Right lobe of liver (tissue), 6 donors: ENCODE measurements around the gene MOB2. TPM values are rescaled to one million over a fixed set of nuclear protein-coding genes. Genes with fewer than 3 reads are reported as not detected.
A peak's percentile ranks its signal among the peaks of the same experiment; 100 is the strongest.

Experiments used
- ATAC-seq, 4 donors: fragments of 200-7000 bp; cut with Tn5 transposase; one replicate each; pipeline ENCODE4 v1.9.1; 2020; ENCODE audit warnings: mild to moderate bottlenecking in 4 of 4, moderate library complexity in 4 of 4
- DNase-seq, 3 donors: peaks; one replicate each; pipeline ENCODE4 v3.0.0-alpha.2; 2020
- H3K27ac ChIP-seq, 3 donors: fragments of 200-600 bp; one replicate each; pipeline ENCODE4 v1.8.0; 2022
- H3K27me3 ChIP-seq, 2 donors: fragments of 200-600 bp; one replicate each; pipeline ENCODE4 v1.8.0; 2022
- H3K36me3 ChIP-seq, 4 donors: fragments of 200-600 bp; sonication (generic) in 1 of 4; one replicate each; pipeline versions ENCODE4 v1.5.1 to v1.8.0; 2017 to 2022; ENCODE audit warnings: control low read depth in 1 of 4
- H3K4me1 ChIP-seq, 4 donors: fragments of 200-600 bp; sonication (generic) in 1 of 4; one replicate each; pipeline versions ENCODE4 v1.5.1 to v1.8.0; 2017 to 2022; ENCODE audit warnings: control low read depth in 1 of 4
- H3K4me3 ChIP-seq, 3 donors: fragments of 200-600 bp; one replicate each; pipeline ENCODE4 v1.8.0; 2022
- H3K9me3 ChIP-seq, 4 donors: fragments of 200-600 bp; sonication (generic) in 1 of 4; one replicate each; pipeline versions ENCODE4 v1.5.1 to v1.8.0; 2017 to 2022; ENCODE audit warnings: control low read depth in 1 of 4
- POLR2A ChIP-seq: fragments of 450-650 bp; IDR thresholded peaks from one replicate; pipeline ENCODE4 v1.6.1; 2017; ENCODE audit warnings: antibody characterized with exemption, mild to moderate bottlenecking
- WGBS: methylation state at CpG from one replicate; pipeline ENCODE4 v1.1.6; 2018; ENCODE audit warnings: low coverage, low lambda C conversion rate; ENCODE audit not compliant: insufficient coverage; ENCODE audit errors: missing lambda C conversion rate; 5-methylcytosine and 5-hydroxymethylcytosine counted together
- intact Hi-C, 2 donors: fragments of 100-400 bp; cut with DNase I; formaldehyde crosslinking; loops; one replicate each; pipeline versions ENCODE4 v1.11.2 to v1.14.1; 2022
- total RNA-seq, 6 experiments: library from RNA; depleted of rRNA in 2 of 6; stranded (reverse); fragments of >200 nt in 2 of 6; fragmentation: NEBNext Ultra II Directional in 3 of 6; extraction: Animal tissue kit (Norgen Biotek cat#: 25700) in 3 of 6; gene quantifications; one replicate each; pipeline versions ENCODE4 v1.1.0 to v1.2.4, GENCODE V29; 2016 to 2023
- TF ChIP-seq, protein P1 (sequence below), 4 donors: fragments of 200-600 bp in 3 of 4; fragments of 450-650 bp in 1 of 4; IDR thresholded peaks; one replicate each; pipeline versions ENCODE4 v1.5.1 to v1.8.0; 2016 to 2022; ENCODE audit warnings: antibody characterized with exemption in 4 of 4, mild to moderate bottlenecking in 2 of 4
- donor health status: DM: no; HTN: yes; CAD: no.
- donor health status: DM: no; HTN: no; CAD: no.
- donor health status: DM: no; HTN: no; CAD: no.
- donor health status: DM: no; HTN: yes; CAD: no.
- donor health status: DM: no; HTN: yes; CAD: no.

Gene MOB2
- total RNA-seq, 6 experiments from 2014 or later = 8.5 to 17.0 (median 14.1) TPM

DNA sequence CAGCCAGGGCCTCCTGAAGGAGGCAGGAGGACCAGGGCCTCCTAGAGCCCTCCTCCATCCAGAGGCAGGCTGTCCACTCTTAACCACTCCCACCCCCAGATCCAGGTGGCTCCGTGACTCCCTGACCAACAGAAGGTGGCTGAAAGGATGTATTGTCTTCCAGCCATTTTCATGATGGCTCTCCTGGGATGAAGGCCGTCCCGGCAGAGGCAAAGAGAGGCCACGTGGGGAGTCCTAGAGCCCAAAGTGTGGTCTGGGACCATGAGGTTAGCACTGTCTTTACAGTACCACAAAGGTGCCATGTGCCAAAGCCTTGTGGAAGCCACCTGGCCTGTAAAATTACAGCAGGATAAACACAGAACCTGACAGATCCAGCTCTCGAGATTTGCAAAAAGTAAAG, 43.2 kb upstream of the MOB2 start:
- Histone ChIP-seq H3K4me3 (no peak overlapping the region), H3K27me3 (no peaks in the 10 kb centered on the region), H3K4me1 (no peaks in the 10 kb centered on the region), H3K27ac (no peak overlapping the region), H3K36me3 (peaks cover 0 to 6% (median 3%) of the 10 kb centered on the region in 4 donors), H3K9me3 (no peaks in the 10 kb centered on the region)
- no peak for TF ChIP-seq POLR2A
- TF ChIP-seq, protein P1, sequence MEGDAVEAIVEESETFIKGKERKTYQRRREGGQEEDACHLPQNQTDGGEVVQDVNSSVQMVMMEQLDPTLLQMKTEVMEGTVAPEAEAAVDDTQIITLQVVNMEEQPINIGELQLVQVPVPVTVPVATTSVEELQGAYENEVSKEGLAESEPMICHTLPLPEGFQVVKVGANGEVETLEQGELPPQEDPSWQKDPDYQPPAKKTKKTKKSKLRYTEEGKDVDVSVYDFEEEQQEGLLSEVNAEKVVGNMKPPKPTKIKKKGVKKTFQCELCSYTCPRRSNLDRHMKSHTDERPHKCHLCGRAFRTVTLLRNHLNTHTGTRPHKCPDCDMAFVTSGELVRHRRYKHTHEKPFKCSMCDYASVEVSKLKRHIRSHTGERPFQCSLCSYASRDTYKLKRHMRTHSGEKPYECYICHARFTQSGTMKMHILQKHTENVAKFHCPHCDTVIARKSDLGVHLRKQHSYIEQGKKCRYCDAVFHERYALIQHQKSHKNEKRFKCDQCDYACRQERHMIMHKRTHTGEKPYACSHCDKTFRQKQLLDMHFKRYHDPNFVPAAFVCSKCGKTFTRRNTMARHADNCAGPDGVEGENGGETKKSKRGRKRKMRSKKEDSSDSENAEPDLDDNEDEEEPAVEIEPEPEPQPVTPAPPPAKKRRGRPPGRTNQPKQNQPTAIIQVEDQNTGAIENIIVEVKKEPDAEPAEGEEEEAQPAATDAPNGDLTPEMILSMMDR (IDR thresholded peaks at IDR 0.05) = no peak
- ATAC-seq (no peak), DNase-seq (no peak)
- intact Hi-C loops = no loop called here
- 97% methylated on average over 2 of the region's 5 CpGs for WGBS

DNA sequence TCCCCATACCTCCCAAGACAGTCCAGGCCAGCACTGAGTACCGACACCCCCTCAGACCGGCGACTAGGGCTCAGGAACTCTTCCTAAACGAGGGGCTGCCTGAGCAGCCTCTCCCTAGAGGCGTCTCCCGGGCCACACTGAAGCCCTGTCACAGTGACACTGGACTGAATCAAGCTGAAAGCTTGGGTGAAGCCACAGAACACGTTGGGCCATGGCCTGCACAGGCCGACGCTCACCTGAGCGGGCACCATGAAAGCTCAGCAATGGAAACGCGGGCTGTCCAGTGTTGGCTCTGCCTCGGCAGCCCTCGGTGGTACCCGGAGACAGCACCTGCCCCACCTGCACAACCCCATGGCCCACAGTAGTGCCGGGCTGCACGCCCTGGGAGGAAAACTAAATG, 42.7 kb upstream of the MOB2 start:
- intact Hi-C loops = no loop called here
- ATAC-seq (peak in 1 of 4 donors; percentile 5), DNase-seq (no peak)
- H3K4me3 ChIP-seq = no peak overlapping the region
- TF ChIP-seq, protein P1 (IDR thresholded peaks at IDR 0.05) = no peak
- TF ChIP-seq POLR2A = no peak
- H3K27ac ChIP-seq = no peak overlapping the region
- H3K36me3 ChIP-seq = peaks cover 0 to 5% (median under 1%) of the 10 kb centered on the region in 4 donors
- H3K9me3 ChIP-seq = no peaks in the 10 kb centered on the region
- WGBS = no CpG with 5 or more reads among the region's 17 CpGs
- H3K27me3 ChIP-seq = no peaks in the 10 kb centered on the region
- no peaks in the 10 kb centered on the region for H3K4me1 ChIP-seq

DNA sequence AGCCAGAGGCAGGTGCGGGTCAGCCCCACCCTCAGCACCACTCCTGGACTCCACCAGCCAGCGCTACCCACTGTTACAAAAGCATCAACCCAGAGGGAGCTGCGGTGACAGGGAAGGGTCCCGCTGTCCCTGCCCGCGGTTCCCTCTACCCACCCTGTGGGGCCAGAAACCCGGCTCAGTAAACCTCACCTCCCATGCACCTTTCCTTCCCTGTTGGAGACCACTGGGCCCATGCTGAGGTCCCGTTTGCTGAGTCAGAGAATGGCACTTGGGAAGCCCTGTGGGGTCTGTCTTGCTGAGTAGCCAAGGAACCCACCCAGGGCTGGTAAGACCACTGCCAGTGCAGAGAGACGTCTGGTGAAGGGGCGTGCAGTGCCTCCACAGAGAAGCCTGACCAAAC, 42.1 kb upstream of the MOB2 start:
- Histone ChIP-seq H3K9me3 (no peaks in the 10 kb centered on the region), H3K27me3 (no peaks in the 10 kb centered on the region), H3K36me3 (peaks cover 0 to 5% (median 0%) of the 10 kb centered on the region in 4 donors), H3K27ac (no peak overlapping the region), H3K4me1 (no peaks in the 10 kb centered on the region), H3K4me3 (no peak overlapping the region)
- DNase-seq (no peak), ATAC-seq (no peak)
- intact Hi-C loops = no loop called here
- TF ChIP-seq, protein P1 (IDR thresholded peaks at IDR 0.05) = no peak
- no peak for TF ChIP-seq POLR2A
- 100% methylated on average over 1 of the region's 10 CpGs for WGBS

DNA sequence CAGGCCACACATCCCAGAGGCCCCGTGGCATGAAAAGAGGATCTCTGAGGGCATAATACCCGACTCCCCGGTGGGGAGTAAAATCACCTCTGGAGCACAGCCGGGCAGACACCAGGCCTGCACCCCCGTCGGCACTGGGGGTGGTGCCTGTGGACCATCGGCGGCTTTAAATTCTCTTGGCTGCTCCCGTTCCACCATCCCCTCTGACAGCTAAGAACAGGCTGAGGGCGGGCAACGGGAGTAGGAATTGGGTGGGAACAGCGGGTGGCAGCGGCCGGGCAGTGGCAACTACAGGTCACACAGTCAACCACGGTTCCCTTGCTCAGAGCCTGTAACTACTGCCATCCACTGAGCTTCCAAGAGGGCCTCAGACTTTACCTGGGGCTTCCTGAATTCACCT, 40.2 kb upstream of the MOB2 start:
- DNase-seq (no peak), ATAC-seq (no peak)
- Histone ChIP-seq H3K27me3 (no peaks in the 10 kb centered on the region), H3K36me3 (no peaks in the 10 kb centered on the region), H3K27ac (no peak overlapping the region), H3K4me1 (no peaks in the 10 kb centered on the region), H3K4me3 (no peak overlapping the region), H3K9me3 (no peaks in the 10 kb centered on the region)
- WGBS = 85% methylated on average over 4 of the region's 15 CpGs
- intact Hi-C loops = no loop called here
- TF ChIP-seq POLR2A = no peak
- TF ChIP-seq, protein P1 (IDR thresholded peaks at IDR 0.05) = no peak

DNA sequence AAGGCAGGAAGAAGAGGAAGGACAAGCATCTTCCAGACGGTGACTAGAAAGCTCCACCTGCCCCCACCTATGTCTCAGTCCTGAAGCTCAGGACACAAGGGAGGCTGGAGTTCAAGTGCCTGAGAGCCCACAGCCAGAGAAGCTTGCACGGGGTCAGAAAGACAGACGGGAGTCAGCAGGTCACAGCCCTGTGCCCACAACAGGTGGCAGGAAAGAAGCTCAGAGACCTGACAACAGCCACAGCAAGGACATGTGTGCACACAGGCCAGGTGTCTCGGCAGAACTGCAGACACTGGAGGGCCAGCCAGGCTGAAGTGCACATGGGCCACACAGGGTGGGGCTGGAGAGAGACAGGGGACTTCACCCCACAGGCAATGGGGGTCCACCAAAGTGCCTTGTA, 37.2 kb upstream of the MOB2 start:
- 80% methylated on average over 1 of the region's 4 CpGs for WGBS
- DNase-seq (no peak), ATAC-seq (peak in 1 of 4 donors; percentile 9)
- no peak overlapping the region for H3K27ac ChIP-seq
- no peaks in the 10 kb centered on the region for H3K4me1 ChIP-seq
- intact Hi-C loops = no loop called here
- TF ChIP-seq, protein P1 (IDR thresholded peaks at IDR 0.05) = no peak
- TF ChIP-seq POLR2A = no peak
- no peak overlapping the region for H3K4me3 ChIP-seq
- no peaks in the 10 kb centered on the region for H3K36me3 ChIP-seq
- H3K27me3 ChIP-seq = no peaks in the 10 kb centered on the region
- H3K9me3 ChIP-seq = no peaks in the 10 kb centered on the region
